H1 (cell line): ENCODE results near the gene FBXL17. TPM values are rescaled to one million over a fixed set of nuclear protein-coding genes. Genes with fewer than 3 reads are reported as not detected.

Source experiments
- CTCF ChIA-PET: fragments of 300-600 bp; sonication (Branson Sonifier 250); formaldehyde crosslinking; loops from one replicate; lab custom pipeline; 2021; ENCODE audit not compliant: partially characterized antibody; lab: Charles Lee
- POLR2A ChIA-PET: fragments of 300-600 bp; sonication (Branson Sonifier 250); formaldehyde crosslinking; loops from one replicate; lab custom pipeline; 2021; ENCODE audit warnings: inconsistent platforms; ENCODE audit not compliant: partially characterized antibody; lab: Charles Lee
- DNase-seq, 2 experiments: peaks; one replicate each; pipeline versions ENCODE4 v3.0.0 to v3.0.0-alpha.2; 2010 to 2022; ENCODE audit warnings: low spot score in 2 of 2, low read depth in 1 of 2, mixed read lengths in 1 of 2
- FAIRE-seq: peaks from 2 replicates; lab custom pipeline; 2011; peaks lifted over from hg19 to GRCh38; lab: Jason Lieb, UNC
- H2AFZ ChIP-seq: 2 replicates; pipeline ENCODE4 v1.8.1; 2012; ENCODE audit warnings: low read length, inconsistent platforms
- H2AK5ac ChIP-seq: 2 replicates; pipeline ENCODE4 v1.6.1; 2013; ENCODE audit warnings: low read depth, low read length
- H2BK120ac ChIP-seq: replicated peaks from 2 replicates; pipeline ENCODE3; 2013; ENCODE audit warnings: low read depth, low read length, inconsistent platforms
- H2BK12ac ChIP-seq: 2 replicates; pipeline ENCODE4 v1.6.1; 2013; ENCODE audit warnings: low read depth, low read length
- H2BK15ac ChIP-seq: 2 replicates; pipeline ENCODE4 v1.6.1; 2013; ENCODE audit warnings: low read length
- H2BK20ac ChIP-seq: 2 replicates; pipeline ENCODE4 v1.6.1; 2013; ENCODE audit warnings: low read length
- H2BK5ac ChIP-seq: 2 replicates; pipeline ENCODE4 v1.6.1; 2013; ENCODE audit warnings: low read depth, low read length
- H3K14ac ChIP-seq: 2 replicates; pipeline ENCODE4 v1.6.1; 2013; ENCODE audit warnings: inconsistent platforms; ENCODE audit not compliant: insufficient read length
- H3K18ac ChIP-seq: 2 replicates; pipeline ENCODE4 v1.6.1; 2013; ENCODE audit warnings: low read length; ENCODE audit errors: extremely low read depth
- H3K23ac ChIP-seq: 2 replicates; pipeline ENCODE4 v1.6.1; 2013; ENCODE audit warnings: inconsistent platforms; ENCODE audit not compliant: insufficient read length
- H3K23me2 ChIP-seq: 2 replicates; pipeline ENCODE4 v1.6.1; 2013; ENCODE audit warnings: low read depth, low read length
- H3K27ac ChIP-seq: 2 replicates; pipeline ENCODE4 v1.6.1; 2011; ENCODE audit warnings: low read depth, low read length, inconsistent platforms
- H3K27me3 ChIP-seq, 4 experiments: replicated peaks in 1 of 4; 1 replicate in 1 of 4; 2 replicates in 3 of 4; pipeline versions ENCODE4 v1.6.1 to v1.8.1; 2011 to 2013; ENCODE audit warnings: low read length in 3 of 4, mild to moderate bottlenecking in 3 of 4, inconsistent platforms in 2 of 4, mixed read lengths in 2 of 4, moderate library complexity in 1 of 4; ENCODE audit not compliant: control insufficient read depth in 3 of 4, insufficient read depth in 3 of 4; ENCODE audit errors: extremely low read depth in 1 of 4
- H3K36me3 ChIP-seq, 4 experiments: 2 replicates each; pipeline versions ENCODE4 v1.6.1 to v1.8.1; 2011 to 2013; ENCODE audit warnings: mild to moderate bottlenecking in 4 of 4, low read length in 3 of 4, moderate library complexity in 2 of 4, control low read depth in 1 of 4, inconsistent platforms in 1 of 4; ENCODE audit not compliant: insufficient read depth in 4 of 4, control insufficient read depth in 2 of 4
- H3K4ac ChIP-seq: replicated peaks from 2 replicates; pipeline ENCODE3; 2013; ENCODE audit warnings: low read length, low read depth, mixed read lengths, inconsistent platforms; ENCODE audit not compliant: insufficient read length
- H3K4me1 ChIP-seq, 4 experiments: replicated peaks in 1 of 4; 1 replicate in 1 of 4; 2 replicates in 3 of 4; pipeline versions ENCODE4 v1.6.1 to v1.8.1; 2011 to 2013; ENCODE audit warnings: low read length in 3 of 4, inconsistent platforms in 2 of 4, mixed read lengths in 1 of 4; ENCODE audit not compliant: insufficient read depth in 4 of 4, control insufficient read depth in 3 of 4
- H3K4me2 ChIP-seq, 2 experiments: 2 replicates each; pipeline versions ENCODE4 v1.6.1 to v1.8.1; 2011 to 2013; ENCODE audit warnings: low read depth in 2 of 2, low read length in 2 of 2, control low read depth in 1 of 2, inconsistent platforms in 1 of 2, mild to moderate bottlenecking in 1 of 2; ENCODE audit not compliant: insufficient read depth in 1 of 2
- H3K4me3 ChIP-seq, 4 experiments: fragments of 200-600, 300-600 bp in 1 of 4; sonication (generic), shearing (Covaris generic), sonication (Bioruptor Twin) in 1 of 4; 2 replicates each; pipeline versions ENCODE4 v1.5.1 to v1.8.1; 2011 to 2016; ENCODE audit warnings: low read length in 4 of 4, low read depth in 3 of 4, control low read depth in 2 of 4, inconsistent platforms in 2 of 4, mild to moderate bottlenecking in 2 of 4, mixed read lengths in 1 of 4, moderate library complexity in 1 of 4; ENCODE audit not compliant: insufficient read depth in 2 of 4; ENCODE audit errors: extremely low read depth in 1 of 4
- H3K56ac ChIP-seq: replicated peaks from 2 replicates; pipeline ENCODE3; 2013; ENCODE audit warnings: low read depth, mild to moderate bottlenecking, mixed read lengths, low read length, inconsistent platforms; ENCODE audit not compliant: insufficient read length
- H3K79me1 ChIP-seq: 2 replicates; pipeline ENCODE4 v1.6.1; 2013; ENCODE audit warnings: low read depth, low read length, control low read depth
- H3K79me2 ChIP-seq, 2 experiments: 2 replicates each; pipeline versions ENCODE4 v1.6.1 to v1.8.1; 2012 to 2013; ENCODE audit warnings: low read length in 2 of 2, mild to moderate bottlenecking in 2 of 2, inconsistent platforms in 1 of 2; ENCODE audit not compliant: insufficient read depth in 2 of 2, control insufficient read depth in 1 of 2
- H3K9ac ChIP-seq, 4 experiments: replicated peaks in 1 of 4; 1 replicate in 1 of 4; 2 replicates in 3 of 4; pipeline versions ENCODE4 v1.6.1 to v1.8.1; 2011 to 2013; ENCODE audit warnings: low read depth in 3 of 4, low read length in 3 of 4, control low read depth in 2 of 4, mild to moderate bottlenecking in 2 of 4, moderate library complexity in 2 of 4, inconsistent platforms in 1 of 4; ENCODE audit errors: extremely low read depth in 1 of 4
- H3K9me3 ChIP-seq, 2 experiments: 2 replicates each; pipeline versions ENCODE4 v1.6.1 to v1.8.1; 2012 to 2013; ENCODE audit warnings: mild to moderate bottlenecking in 2 of 2, moderate library complexity in 2 of 2, control low read depth in 1 of 2, inconsistent platforms in 1 of 2, low read depth in 1 of 2, low read length in 1 of 2, mixed read lengths in 1 of 2; ENCODE audit not compliant: insufficient read depth in 2 of 2
- H4K20me1 ChIP-seq, 2 experiments: replicated peaks in 1 of 2; 2 replicates each; pipeline versions ENCODE3 to v1.8.1; 2011 to 2013; ENCODE audit warnings: inconsistent platforms in 2 of 2, low read length in 2 of 2, mild to moderate bottlenecking in 1 of 2; ENCODE audit not compliant: insufficient read depth in 2 of 2, control insufficient read depth in 1 of 2
- H4K5ac ChIP-seq: 2 replicates; pipeline ENCODE4 v1.6.1; 2013; ENCODE audit warnings: low read length, low read depth, mixed read lengths, inconsistent platforms; ENCODE audit not compliant: insufficient read length
- H4K8ac ChIP-seq: 2 replicates; pipeline ENCODE4 v1.8.0; 2013; ENCODE audit warnings: mild to moderate bottlenecking, moderate library complexity, low read length, inconsistent platforms; ENCODE audit not compliant: insufficient read depth; ENCODE audit errors: extremely low read depth
- H4K91ac ChIP-seq: replicated peaks from 2 replicates; pipeline ENCODE3; 2013; ENCODE audit warnings: low read length, mixed read lengths, inconsistent platforms; ENCODE audit not compliant: insufficient read length
- ASH2L ChIP-seq: fragments of 200-600, 300-600 bp; sonication (generic); IDR thresholded peaks from one replicate; pipeline ENCODE4 v1.7.1; 2017; ENCODE audit warnings: low read length
- BACH1 ChIP-seq: IDR thresholded peaks from 2 replicates; pipeline ENCODE4 v1.6.1; 2012; ENCODE audit warnings: low read length, improper control_type of control experiment
- CBX5 ChIP-seq: fragments of 300-800, 300-1000 bp; sonication (generic); IDR thresholded peaks from 2 replicates; pipeline ENCODE4 v1.7.1; 2016; ENCODE audit warnings: antibody characterized with exemption, low read length, low read depth
- FOSL1 ChIP-seq: IDR thresholded peaks from 2 replicates; pipeline ENCODE4 v1.6.1; 2011; ENCODE audit warnings: mild to moderate bottlenecking, low read depth, low read length, moderate library complexity; ENCODE audit not compliant: insufficient read depth
- KDM1A ChIP-seq: fragments of 200-600, 300-600 bp; sonication (generic); IDR thresholded peaks from 2 replicates; pipeline ENCODE4 v1.7.1; 2016; ENCODE audit warnings: mild to moderate bottlenecking, low read length, borderline replicate concordance
- KDM4A ChIP-seq: IDR thresholded peaks from one replicate; pipeline ENCODE4 v1.7.1; 2012; ENCODE audit warnings: low read depth, mild to moderate bottlenecking, moderate library complexity, low read length, inconsistent platforms; ENCODE audit not compliant: severe bottlenecking
- MAFK ChIP-seq: IDR thresholded peaks from 2 replicates; pipeline ENCODE4 v1.6.1; 2012; ENCODE audit warnings: low read depth, mild to moderate bottlenecking, improper control_type of control experiment, low read length
- NANOG ChIP-seq: IDR thresholded peaks from 2 replicates; pipeline ENCODE4 v1.6.1; 2011; ENCODE audit warnings: low read length, low read depth, mild to moderate bottlenecking, inconsistent platforms; ENCODE audit not compliant: insufficient read depth, poor library complexity, severe bottlenecking
- POU5F1 ChIP-seq: IDR thresholded peaks from 2 replicates; pipeline ENCODE4 v1.6.1; 2011; ENCODE audit warnings: low read depth, mild to moderate bottlenecking, low read length, moderate library complexity
- SAP30 ChIP-seq: fragments of 300-600 bp; sonication (generic); IDR thresholded peaks from 2 replicates; pipeline ENCODE4 v1.7.1; 2012; ENCODE audit warnings: low read length, moderate library complexity, mild to moderate bottlenecking, inconsistent platforms; ENCODE audit not compliant: insufficient read depth, insufficient replicate concordance
- SP1 ChIP-seq: IDR thresholded peaks from 2 replicates; pipeline ENCODE4 v1.6.1; 2011; ENCODE audit warnings: low read depth, low read length
- SP2 ChIP-seq: IDR thresholded peaks from 2 replicates; pipeline ENCODE4 v1.6.1; 2012; ENCODE audit warnings: mild to moderate bottlenecking, low read length, inconsistent platforms
- WGBS, 2 experiments: shearing (Covaris generic) in 1 of 2; methylation state at CpG; one replicate each; pipeline versions ENCODE4 v1.1.6 to v1.1.7; 2013 to 2015; ENCODE audit warnings: low lambda C conversion rate in 2 of 2, mixed read lengths in 2 of 2, inconsistent platforms in 1 of 2, low coverage in 1 of 2, missing lambda C conversion rate in 1 of 2; ENCODE audit not compliant: insufficient replicate concordance in 2 of 2, insufficient coverage in 1 of 2, insufficient read length in 1 of 2; ENCODE audit errors: extremely low coverage in 1 of 2, missing lambda C conversion rate in 1 of 2; 5-methylcytosine and 5-hydroxymethylcytosine counted together
- polyA plus RNA-seq, 7 experiments: library from polyadenylated mRNA; depleted of rRNA in 3 of 7; stranded (reverse) in 5 of 7; unstranded in 2 of 7; fragments of >200 nt in 5 of 7; fragments of 200-250 nt in 2 of 7; gene quantifications; 1 replicate in 5 of 7; 2 replicates in 1 of 7; 4 replicates in 1 of 7; pipeline versions ENCODE4 v1.2.1 to v1.2.3, GENCODE V29; 2011 to 2013; ENCODE audit warnings: missing spikeins in 2 of 7, mixed read lengths in 2 of 7
- total RNA-seq: library from RNA; stranded (reverse); fragmentation: NEBNext Ultra II Directional; extraction: Animal tissue kit (Norgen Biotek cat#: 25700); gene quantifications from 2 replicates; pipeline ENCODE4 v1.2.1, GENCODE V29; 2021

FBXL17 gene
- total and polyA plus RNA-seq, 2 of the 8 experiments (the other 6 are each of a cell fraction or from before 2014, with no cell fraction given): 0.35 to 4.3 TPM

DNA sequence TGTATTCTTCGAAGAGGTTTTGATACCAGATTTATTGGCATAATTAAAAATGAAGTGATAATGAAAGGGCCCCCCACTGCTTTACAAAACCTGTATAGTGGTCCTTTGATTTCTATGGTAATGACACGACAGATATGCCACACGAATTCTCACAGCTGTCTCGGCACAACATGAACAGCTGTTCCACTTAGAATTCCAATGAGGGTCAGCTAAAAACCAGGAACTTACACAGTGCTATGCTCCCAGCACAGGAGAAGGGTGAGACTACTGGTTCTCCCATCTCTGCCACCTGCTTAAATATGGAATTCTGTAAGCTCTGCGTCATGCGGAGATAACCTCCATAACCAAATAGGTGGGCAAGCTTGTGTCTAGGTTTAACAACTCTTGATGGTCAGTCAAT lies 528.2 kb downstream of the FBXL17 start:
- WGBS, 2 experiments: 94% methylated on average over 6 of the region's 6 CpGs; no CpG with 5 or more reads in 1 of the 2 experiments
- no peak overlapping the region for H3K23ac ChIP-seq
- no peak overlapping the region for H4K8ac ChIP-seq
- no peak overlapping the region for H2AK5ac ChIP-seq
- no peaks in the 10 kb centered on the region for H3K23me2 ChIP-seq
- no peak for DNase-seq
- no peaks in the 10 kb centered on the region for H3K79me2 ChIP-seq
- TF ChIP-seq FOSL1: no peak
- no peak for TF ChIP-seq MAFK
- TF ChIP-seq SP2: no peak
- TF ChIP-seq SP1: no peak
- no peak for TF ChIP-seq SAP30
- no peak for TF ChIP-seq POU5F1
- TF ChIP-seq CBX5: no peak
- TF ChIP-seq BACH1: no peak
- TF ChIP-seq NANOG: no peak
- no peak for TF ChIP-seq KDM1A
- TF ChIP-seq ASH2L: no peak
- TF ChIP-seq KDM4A: no peak
- TF ChIP-seq, all 59 proteins: peak for 0
- Histone ChIP-seq H3K4me1 (no peaks in the 10 kb centered on the region), H3K18ac (no peak overlapping the region), H2BK20ac (no peak overlapping the region), H4K5ac (no peak overlapping the region), H3K27ac (no peak overlapping the region), H2BK15ac (no peak overlapping the region), H3K4me2 (no peak overlapping the region), H3K79me1 (no peaks in the 10 kb centered on the region), H3K9me3 (no peaks in the 10 kb centered on the region), H3K27me3 (no peaks in the 10 kb centered on the region), H4K20me1 (no peaks in the 10 kb centered on the region), H2BK120ac (no peak overlapping the region), H3K14ac (no peak overlapping the region), H2BK12ac (no peak overlapping the region), H2AFZ (no peak overlapping the region), H4K91ac (no peak overlapping the region), H3K4ac (no peak overlapping the region), H3K4me3 (no peak overlapping the region), H3K36me3 (no peaks in the 10 kb centered on the region), H3K9ac (no peak overlapping the region), H3K56ac (no peak overlapping the region), H2BK5ac (no peak overlapping the region)
- ChIA-PET CTCF (interaction anchor here (0.5 to 1.7 kb wide), 7 partner anchors 9 to 1750 kb away, joined by 3 to 4 read pairs (median 3); no protein-coding TSS in a partner anchor), POLR2A (no interaction called here)
- FAIRE-seq: no peak
